Dermis lymphatic vessel endothelial cell (primary cell): ENCODE results near the gene SPNS3. TPM values are rescaled to one million over a fixed set of nuclear protein-coding genes. Genes with fewer than 3 reads are reported as not detected.

Source experiments
- total RNA-seq: library from RNA; depleted of rRNA; stranded (reverse); fragments of >200 nt; gene quantifications from 2 replicates; pipeline ENCODE4 v1.2.1, GENCODE V29; 2014

SPNS3 gene
- 0.11 and 0.52 TPM in 2 replicates for total RNA-seq

GRCh38 chr17:4433515-4434031, at the start of gene SPNS3:
Gene SPNS3, plus strand, starts transcription at chr17:4433940. Its CDS starts 28 bp downstream, at chr17:4433968.

GRCh38 chr17:4498461-4499397, 65.0 kb downstream of the SPNS3 start, which contains the start of gene SPNS2:
Gene SPNS2, plus strand, starts transcription at chr17:4498881. Its CDS starts 167 bp downstream, at chr17:4499048.

Other genes starting within 250 kb of the SPNS3 start
- 24.3 and 33.8 TPM in 2 replicates for gene ANKFY1, start 170.0 kb upstream of the SPNS3 start, total RNA-seq
- 33.9 and 37.3 TPM in 2 replicates for gene UBE2G1, start 67.3 kb upstream of the SPNS3 start, total RNA-seq
- gene SPNS2, start 64.9 kb downstream of the SPNS3 start, total RNA-seq = 46.9 and 59.2 TPM in 2 replicates
- 19.0 and 26.3 TPM in 2 replicates for gene MYBBP1A, start 121.4 kb downstream of the SPNS3 start, total RNA-seq
- not detected in 2 replicates for gene GGT6, start 126.6 kb downstream of the SPNS3 start, total RNA-seq
- gene SMTNL2, start 150.6 kb downstream of the SPNS3 start, total RNA-seq = not detected in 2 replicates
- gene ALOX15, start 207.7 kb downstream of the SPNS3 start, total RNA-seq = not detected in 2 replicates